ENCODE data around the gene ANKRD40. TPM values are rescaled to one million over a fixed set of nuclear protein-coding genes. Genes with fewer than 3 reads are reported as not detected.

Gene ANKRD40
- total and polyA plus RNA-seq, 10 of the 15 experiments (the other 5 are each of a cell fraction or from before 2014, with no cell fraction given) = 5.9 to 21.7 (median 14.8) TPM

- ATAC-seq (no peak), FAIRE-seq (no peak), DNase-seq (ENCODE audit: low read depth, low spot score) (no peak)
- Histone ChIP-seq H3K9me3 (replicated peaks; ENCODE audit: control insufficient read depth, insufficient read depth, low read length) (peaks cover 3% of the 10 kb centered on the region; the same call in 2 of the 3 replicates), H4K20me1 (ENCODE audit: control insufficient read depth, insufficient read depth) (no peaks in the 10 kb centered on the region), H3K9ac (ENCODE audit: control insufficient read depth, insufficient read depth, low read length) (no peak overlapping the region), H3K4me2 (ENCODE audit: control insufficient read depth, insufficient read depth) (no peak overlapping the region), H3K4me3 (no peak overlapping the region), H3K27me3 (replicated peaks in 1 of 2; ENCODE audit: control insufficient read depth in 2 of 2, insufficient read depth in 2 of 2, low read length in 1 of 2) (no peaks in the 10 kb centered on the region), H3K36me3 (ENCODE audit: control insufficient read depth in 2 of 2, insufficient read depth in 2 of 2, low read length in 1 of 2) (no peaks in the 10 kb centered on the region), H3K27ac (ENCODE audit: control insufficient read depth, insufficient read depth) (no peak overlapping the region), H2AFZ (ENCODE audit: control insufficient read depth, low read depth, low read length) (no peak overlapping the region), H3K79me2 (ENCODE audit: control insufficient read depth, insufficient read depth, low read length) (no peaks in the 10 kb centered on the region), H3K4me1 (ENCODE audit: control insufficient read depth, insufficient read depth, low read length) (no peaks in the 10 kb centered on the region)
- ChIA-PET RAD21 (ENCODE audit: unreplicated experiment) (no interaction called here), SMC1A (ENCODE audit: uncharacterized antibody, unreplicated experiment) (interaction anchor here (1.1 to 1.8 kb wide), 4 partner anchors 10 to 43 kb away, joined by 3 to 4 read pairs (median 3); no protein-coding TSS in a partner anchor), CTCF (interaction anchor here (0.9 kb wide), 1 partner anchor 21 kb away, joined by 4 read pairs; no protein-coding TSS in a partner anchor), POLR2A (no interaction called here)
- in situ Hi-C loops (cut with MboI) (no loop called here), intact Hi-C loops (cut with micrococcal nuclease; ENCODE audit: unreplicated experiment) (no loop called here)
- BruUV-seq (replicated peaks) = no TSS peak
- TF ChIP-seq BACH1 (IDR thresholded peaks at IDR 0.05; ENCODE audit: borderline replicate concordance) = no peak
- TF ChIP-seq ZNF274 (IDR thresholded peaks at IDR 0.05; ENCODE audit: insufficient read depth, insufficient read length) = no peak
- no peak for TF ChIP-seq KLF5 (IDR thresholded peaks at IDR 0.05; ENCODE audit: partially characterized antibody)
- TF ChIP-seq ZBTB40 (IDR thresholded peaks at IDR 0.05; ENCODE audit: borderline replicate concordance) = no peak
- no peak for TF ChIP-seq HCFC1 (IDR thresholded peaks at IDR 0.05; ENCODE audit: low read length)
- no peak for TF ChIP-seq SMAD1 (IDR thresholded peaks at IDR 0.05; ENCODE audit: low read depth, partially characterized antibody)
- TF ChIP-seq POLR2AphosphoS5 (IDR thresholded peaks at IDR 0.05; ENCODE audit: low read length) = no peak
- TF ChIP-seq HDGF (IDR thresholded peaks at IDR 0.05) = no peak
- no peak for TF ChIP-seq BHLHE40 (IDR thresholded peaks at IDR 0.05; ENCODE audit: borderline replicate concordance in 1 of 2, low read depth in 2 of 2, low read length in 1 of 2)
- no peak for TF ChIP-seq CBX3 (IDR thresholded peaks at IDR 0.05; ENCODE audit: borderline replicate concordance, low read depth)
- TF ChIP-seq SRF (IDR thresholded peaks at IDR 0.05; ENCODE audit: low read depth in 2 of 2, low read length in 2 of 2) = no peak
- no peak for TF ChIP-seq CHD4 (IDR thresholded peaks at IDR 0.05)
- WGBS (ENCODE audit: insufficient coverage, insufficient replicate concordance, low lambda C conversion rate, missing lambda C conversion rate) = 92% methylated on average over 2 of the region's 2 CpGs
These were observed 56.1 kb downstream of the ANKRD40 start for GRCh38 chr17:50651661-50652060.
